HG03342 (cell line): Measurements from ENCODE around the gene HIVEP2.

Source experiments
- ATAC-seq: cut with Tn5 transposase; IDR thresholded peaks from one replicate; pipeline ENCODE4 v1.9.1; 2021; ENCODE audit warnings: mild to moderate bottlenecking, moderate library complexity; ENCODE audit not compliant: unreplicated experiment

HIVEP2 gene

DNA sequence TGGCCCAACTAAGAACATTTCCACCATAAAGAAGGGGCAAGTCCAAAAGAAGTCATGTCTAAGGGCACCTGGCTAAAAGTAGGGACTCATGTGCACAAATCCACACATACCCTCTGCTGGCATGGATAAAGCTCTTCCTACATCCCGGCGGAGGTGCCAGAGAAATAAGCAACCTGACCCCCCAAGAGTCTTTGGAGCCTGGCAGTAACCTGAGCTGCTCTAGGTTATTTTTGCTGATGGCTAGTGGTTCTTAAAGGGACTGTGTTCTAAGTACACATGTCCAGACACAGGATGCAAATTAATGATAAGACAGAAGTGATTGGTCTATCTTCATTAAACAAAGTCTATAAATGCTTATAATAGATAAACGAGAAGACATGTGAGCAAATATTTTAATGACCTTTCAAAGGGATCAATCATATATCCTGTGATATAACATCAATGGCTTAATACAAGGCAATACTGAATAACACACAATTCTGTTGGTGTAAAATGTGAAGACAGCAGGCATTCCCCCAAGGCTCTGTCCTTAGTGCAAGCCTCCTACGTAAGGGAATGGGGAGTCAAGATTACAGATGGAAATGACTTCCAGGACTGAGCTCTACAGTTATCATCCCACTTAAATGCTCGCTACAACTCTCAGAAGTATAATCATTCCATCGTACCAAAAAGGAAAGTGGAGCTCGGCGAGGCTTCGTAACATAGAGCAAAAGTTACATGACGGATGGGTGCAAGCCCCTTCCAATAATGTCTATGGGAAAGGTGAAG, 52.5 kb downstream of the HIVEP2 start:
- ATAC-seq, result no peak

DNA sequence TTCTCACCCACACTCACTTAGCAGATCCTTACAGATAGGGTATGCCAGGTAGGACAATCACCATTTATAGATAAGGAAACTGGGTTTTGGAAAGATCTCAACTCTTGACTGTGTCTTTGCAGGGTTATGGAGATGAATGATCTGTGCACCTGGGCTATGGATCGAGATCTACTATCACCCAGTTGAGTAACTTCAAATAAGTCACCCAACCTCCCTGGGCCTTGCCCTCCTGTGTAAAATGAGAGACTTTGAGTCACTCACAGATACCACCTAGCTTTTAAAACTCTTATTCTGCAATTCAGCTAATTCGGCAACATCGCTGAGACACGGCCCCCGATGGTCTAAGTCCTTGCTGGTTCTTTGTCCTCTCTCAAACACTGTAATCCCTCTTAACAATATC, 53.5 kb downstream of the HIVEP2 start:
- ATAC-seq, result no peak

DNA sequence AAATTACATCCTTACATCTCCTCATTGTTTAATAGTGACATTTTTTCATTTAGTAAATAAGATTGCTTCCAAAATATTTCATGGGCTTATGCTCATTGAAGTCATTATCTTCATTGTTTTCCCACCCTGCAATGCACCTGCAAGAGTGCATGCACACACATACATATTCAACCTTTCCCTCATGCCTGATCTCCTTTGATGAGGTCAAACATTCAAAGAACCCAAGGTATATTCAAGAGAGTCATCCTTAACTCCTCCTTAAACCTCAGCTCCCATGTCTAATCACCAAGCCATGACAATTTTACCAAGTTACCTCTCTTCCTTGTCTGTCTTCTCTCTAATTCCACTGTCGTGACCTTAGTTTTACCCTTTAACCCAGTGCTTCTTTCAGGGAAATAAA, 56.5 kb downstream of the HIVEP2 start:
- no peak for ATAC-seq

DNA sequence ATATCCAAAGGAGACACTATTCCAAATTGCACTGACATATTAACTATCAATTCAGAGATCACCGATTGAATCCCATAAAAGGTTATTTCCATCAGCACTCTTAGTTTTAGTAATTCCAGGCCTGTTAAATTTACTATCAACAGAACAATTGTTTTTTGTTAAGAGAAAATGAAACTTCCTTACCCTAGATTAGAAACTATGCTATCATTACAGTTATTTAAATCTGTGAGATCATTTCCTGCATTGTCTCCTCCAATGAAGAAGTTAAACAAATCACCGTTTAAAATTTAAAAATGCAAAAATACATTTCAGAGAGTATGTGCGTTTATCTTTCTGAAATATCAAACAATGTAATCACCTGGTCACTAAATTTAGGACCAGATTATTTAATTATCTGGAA, 57.5 kb downstream of the HIVEP2 start:
- no peak for ATAC-seq

DNA sequence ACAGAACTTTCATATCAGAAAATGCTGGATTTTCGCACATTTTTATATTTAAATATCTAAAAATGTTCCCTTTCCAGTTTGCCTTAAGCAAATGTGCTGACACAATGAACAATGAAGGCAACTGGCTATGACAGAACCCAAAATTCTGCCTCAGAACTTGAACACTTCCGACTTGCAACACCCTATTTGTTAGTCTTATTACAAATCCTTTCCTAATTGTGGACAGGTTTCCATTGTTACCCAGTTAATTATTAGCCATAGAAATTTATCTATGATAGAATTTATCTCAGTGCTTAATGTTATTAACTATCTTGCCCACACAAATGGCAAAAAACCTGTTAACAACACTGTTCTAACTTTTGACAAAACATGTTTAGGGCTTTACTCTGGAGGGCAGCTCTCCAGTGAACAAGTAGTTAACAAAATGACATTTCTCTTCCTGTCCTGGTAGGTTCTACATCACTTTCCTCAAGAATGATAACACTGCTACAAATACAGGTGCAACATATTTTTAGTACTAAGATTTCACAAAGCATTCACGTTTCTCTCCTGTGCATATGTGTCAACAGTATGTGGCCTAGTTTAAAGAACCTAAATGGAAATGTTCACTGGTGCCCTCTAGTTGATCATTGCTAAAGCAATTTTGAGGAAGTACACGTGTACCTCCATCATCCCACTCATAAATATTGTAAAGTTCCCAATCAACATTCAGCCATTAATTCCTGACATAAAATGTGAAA, 58.4 kb downstream of the HIVEP2 start:
- ATAC-seq, result peak; percentile 73

DNA sequence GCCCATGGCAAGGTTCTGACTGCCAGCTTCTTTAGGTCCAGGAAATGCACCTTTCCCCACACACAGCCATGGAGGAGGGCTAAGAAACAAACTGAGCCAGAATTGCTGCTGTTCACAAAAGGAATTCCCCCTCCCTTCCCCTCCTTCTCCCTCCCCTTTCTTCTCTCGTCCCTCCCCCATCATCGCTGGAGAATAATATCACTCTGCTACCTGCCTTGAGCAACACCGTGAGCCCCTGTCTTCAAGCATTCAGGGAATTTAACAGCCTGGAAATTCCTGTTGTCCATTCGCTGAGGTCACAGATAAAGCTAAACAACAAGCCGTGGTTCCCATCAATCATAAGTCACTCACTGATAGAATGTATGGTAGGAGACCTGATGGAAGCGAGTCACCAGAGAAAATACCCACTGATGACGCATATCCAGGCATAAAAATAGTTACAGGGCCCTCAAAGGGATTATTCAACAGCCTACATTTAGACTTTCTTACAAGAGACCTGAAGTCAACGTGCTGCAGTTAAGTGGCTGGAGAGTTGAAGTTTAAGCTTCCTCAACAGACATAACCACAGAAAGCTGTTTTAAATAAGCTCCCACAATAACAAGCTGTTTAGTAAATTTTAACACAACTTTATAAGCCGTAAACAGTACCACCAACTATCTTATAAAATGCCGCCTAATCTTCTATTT, 59.7 kb downstream of the HIVEP2 start:
- ATAC-seq, result peak; percentile 72

DNA sequence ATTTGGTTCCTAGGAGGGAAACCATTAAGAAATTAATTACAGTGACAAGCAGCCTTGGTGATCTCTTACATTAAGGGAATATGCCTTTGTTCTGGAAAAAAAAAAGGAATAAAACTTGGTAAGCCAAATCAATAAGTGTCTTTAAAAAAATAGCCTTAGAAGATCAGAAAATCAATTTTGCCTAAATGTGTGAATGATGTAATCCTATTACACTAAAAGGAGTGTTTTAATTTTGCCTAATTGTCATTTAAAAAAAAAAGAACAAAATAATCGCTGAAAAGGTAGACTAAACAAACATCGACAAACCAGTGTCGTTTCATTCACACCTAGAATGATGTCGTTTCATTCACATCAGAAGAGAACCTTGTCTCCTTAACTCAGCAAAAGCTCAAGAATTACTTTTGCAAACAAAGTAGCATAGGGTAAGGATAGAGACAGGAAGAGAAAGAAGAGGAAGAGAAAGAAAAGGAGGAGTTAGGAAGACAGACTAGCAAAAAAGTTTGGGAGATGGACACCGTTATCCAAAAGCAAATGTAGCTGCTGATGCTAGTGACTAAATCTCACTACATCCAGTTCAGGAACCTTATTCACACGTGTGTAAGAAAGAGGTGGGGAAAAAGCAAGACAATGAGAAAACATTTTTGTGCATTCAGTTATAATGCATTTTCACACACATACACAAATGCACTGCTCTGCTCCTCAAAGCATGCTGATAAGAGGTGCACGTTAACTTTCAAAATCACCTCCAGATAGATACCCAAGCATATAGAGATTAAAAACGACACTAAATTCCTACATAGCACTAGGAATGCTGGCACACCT, 60.6 kb downstream of the HIVEP2 start:
- no peak for ATAC-seq

DNA sequence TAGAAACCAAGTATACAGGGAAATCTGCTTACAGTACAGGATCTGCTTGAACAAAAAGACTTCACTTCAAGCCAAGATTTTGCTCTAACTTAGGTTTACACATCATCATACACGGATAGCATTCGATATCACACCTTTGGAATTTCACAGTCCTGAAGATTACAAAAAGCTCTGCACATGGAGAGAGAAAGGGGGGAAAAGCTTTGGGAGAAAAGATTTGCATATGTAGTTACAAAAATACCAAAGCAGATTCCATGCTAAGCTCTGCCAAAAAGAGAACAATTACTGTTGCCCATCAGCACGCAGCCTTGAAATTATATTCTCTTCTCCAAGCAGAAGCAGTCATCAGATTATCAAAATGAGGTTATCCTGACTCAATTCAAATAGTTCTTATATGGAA, 62.0 kb downstream of the HIVEP2 start:
- ATAC-seq, result no peak

DNA sequence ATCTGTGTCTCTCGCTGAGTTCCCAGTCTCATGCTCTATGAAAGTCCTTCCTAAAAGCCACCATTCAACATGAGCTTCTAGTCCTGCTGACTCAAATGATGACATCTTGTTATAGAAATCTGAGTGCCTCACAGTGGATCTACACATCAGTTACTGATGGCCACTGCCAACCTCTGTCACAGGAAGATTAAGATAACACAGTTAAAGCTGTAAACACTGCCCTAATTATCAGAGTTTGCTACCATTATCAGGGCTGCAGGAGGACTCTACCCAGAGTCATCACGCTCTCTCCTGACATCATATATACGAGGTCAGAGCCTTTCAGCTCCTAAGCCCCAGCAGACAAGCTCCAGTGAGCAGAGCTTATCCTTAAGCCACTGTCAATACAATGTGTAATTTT, 63.2 kb downstream of the HIVEP2 start:
- ATAC-seq, result no peak

DNA sequence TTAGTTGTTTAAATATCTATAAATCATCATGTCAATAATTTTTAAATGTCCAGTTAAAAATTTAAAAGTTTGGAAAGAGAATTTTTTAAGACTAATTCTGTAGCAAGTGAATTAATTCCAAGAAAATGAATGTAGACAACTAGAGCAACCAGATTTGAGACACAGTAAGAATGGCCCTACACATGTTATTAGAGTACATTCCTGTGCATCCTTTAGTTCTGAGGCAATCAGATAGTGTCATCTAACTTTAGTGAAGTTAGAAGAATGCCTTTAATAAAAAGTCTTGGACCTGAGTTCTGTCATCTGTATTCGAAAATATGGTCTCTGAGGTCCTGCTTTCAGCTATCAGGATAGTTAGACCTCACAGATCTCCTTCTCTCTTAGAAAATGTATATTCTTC, 63.7 kb downstream of the HIVEP2 start:
- ATAC-seq, result no peak

DNA sequence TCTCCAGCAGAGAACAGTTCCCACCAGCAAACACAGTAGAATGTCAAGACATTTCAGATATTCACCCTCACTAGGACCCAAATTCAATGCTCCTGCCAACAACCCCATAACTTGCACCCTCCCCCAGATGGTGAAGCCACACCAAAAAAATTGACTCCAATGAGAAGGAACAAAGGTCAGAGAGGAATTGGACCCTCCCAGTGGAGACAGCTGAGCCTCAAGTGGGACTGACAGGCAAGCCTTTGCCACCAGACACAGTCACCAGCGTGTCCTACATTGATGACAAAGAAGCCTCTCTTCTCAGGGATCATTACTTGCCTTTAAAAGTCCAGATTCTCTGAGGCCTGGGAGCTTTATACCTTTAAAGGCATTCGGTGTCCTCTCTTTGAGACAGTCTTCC, 64.8 kb downstream of the HIVEP2 start:
- ATAC-seq, result no peak

DNA sequence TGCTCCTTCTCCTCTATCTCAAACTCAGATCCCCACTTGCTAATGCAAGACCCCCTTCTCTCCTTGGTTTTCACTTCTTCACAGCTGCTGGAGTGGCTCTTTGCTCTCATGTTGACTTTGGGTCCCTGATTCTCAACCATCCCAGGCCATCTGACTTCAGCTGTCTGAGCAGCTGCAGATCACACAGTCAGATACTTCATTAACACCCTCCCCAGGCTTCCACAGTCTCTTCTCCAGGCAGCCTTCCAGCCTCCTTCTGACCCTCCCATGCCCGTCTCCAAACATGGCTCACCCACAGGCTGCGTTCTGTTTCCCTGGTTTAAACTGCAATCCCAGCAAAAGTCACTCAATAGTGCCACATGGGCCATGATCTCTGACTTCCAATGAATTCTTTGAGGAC, 65.4 kb downstream of the HIVEP2 start:
- ATAC-seq, result no peak

DNA sequence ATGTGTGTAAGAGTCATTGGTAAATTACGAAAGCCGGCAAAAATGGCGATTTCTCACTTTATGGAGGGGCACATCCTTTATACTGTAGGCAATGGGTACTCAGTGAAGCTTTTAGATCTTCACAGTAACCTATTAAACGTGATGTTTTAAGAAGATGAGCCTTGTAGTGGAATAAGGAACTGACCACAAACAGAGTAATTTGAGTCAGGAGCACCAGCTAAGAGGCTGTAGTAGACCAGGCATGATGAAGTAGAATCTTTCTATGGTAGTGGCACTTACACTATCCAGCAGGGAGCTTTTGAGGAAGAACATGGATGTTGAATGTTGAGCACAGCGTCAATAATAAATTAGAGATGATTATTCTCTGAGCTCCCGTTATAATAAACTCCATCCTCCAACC, 65.9 kb downstream of the HIVEP2 start:
- ATAC-seq, result no peak

DNA sequence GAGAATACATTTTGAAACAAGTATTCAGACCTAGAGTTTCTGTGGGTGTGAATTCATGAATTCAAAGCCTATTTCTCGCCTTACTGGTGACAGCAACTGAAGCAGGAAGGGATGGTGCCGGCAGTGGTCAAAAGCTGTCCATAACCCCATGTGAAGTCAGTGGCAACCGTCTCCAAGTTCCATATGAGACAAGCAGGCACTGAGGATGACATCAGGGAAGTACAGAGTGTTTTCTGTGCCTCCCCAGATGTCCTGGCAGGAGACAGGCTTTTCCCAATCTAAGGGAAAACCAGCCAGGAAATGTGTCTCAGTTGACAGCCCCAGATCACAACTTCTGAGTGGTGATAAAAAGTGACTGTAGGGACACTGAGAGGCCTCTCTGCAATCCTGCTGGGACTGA, 66.6 kb downstream of the HIVEP2 start:
- ATAC-seq, result no peak

DNA sequence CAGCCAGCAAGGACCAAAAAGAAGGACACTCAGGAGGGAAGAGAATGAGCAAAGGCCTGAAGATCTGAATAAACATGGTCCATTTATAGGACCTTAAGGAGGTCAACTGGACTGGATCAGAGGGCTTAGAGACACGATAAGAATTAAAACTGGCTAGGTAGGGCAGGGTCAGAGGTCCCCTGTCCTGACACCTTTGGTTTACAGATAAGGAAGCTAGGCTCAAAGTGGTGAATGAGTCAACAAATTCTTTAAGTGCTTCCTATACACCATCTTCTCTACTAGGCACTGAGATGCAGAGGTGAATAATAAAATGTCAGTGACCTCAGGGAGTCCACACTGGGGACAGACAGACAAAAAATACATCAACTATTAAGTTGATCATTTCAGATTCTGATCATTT, 70.3 kb downstream of the HIVEP2 start:
- no peak for ATAC-seq

DNA sequence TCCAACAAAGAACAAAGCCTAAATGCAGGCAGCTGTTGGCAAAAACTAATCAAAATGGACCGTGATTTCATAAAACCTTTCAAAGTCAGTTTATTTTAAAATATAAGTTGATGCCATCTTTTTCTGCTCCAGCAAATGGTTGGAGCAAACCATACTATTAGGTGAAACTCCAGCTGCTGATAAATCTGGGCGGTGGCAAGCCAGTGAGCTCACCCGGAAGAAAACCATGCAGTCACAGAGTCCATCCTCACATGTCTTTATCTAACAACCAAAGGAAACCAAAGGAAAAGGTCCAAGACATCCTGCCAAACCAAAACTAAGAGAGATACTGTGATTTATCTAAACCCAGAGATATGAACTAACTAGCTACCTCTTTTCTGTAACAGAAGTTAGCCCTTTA, 72.6 kb downstream of the HIVEP2 start:
- no peak for ATAC-seq

DNA sequence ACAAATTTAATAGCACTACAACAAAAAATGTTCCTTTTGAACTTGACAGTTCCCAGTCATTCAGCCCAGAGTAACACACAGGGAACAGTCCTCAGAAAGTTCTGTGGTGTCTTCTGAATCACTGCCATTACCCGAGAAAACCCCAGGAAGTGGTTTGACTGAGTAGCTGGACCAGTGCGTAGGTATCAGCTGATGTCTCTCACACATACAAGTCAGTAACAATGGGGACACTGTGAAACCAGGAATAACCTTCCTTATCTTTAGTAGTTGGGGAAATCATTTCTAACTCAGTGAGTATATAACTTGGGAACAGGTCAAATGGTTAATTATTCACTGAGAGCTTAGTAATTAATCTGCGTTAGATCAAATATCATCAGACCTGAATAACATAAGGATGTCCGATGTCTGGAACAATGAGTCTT, 73.1 kb downstream of the HIVEP2 start:
- peak; percentile 83 for ATAC-seq

DNA sequence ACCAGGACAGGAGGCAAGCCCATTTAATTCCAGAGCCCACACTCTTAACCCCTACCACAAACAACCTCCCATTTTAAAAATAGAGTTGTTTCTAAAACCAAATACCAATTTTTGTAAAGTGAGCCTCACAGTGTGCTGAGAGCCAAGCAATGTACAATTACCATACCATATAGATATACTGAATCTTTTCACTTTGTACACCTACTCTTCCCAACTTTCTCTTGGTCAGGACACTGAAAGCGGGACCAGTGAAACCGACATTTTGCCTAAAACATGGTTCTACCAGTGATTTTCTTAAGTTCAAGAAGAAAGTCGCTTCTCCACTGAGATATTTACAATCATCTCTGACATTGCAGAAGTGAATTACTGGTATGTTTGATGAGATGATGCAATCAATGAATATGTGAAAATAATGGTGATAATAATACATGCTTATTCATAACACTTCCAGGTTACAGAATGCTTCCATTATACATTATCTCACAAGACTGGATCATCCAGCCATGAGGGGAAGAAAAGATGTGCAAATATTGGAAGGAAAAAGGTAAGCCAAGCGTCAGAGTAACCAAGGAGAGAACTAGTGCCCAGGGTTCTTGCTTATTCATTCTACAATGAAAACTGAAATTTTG, 74.1 kb downstream of the HIVEP2 start:
- no peak for ATAC-seq

DNA sequence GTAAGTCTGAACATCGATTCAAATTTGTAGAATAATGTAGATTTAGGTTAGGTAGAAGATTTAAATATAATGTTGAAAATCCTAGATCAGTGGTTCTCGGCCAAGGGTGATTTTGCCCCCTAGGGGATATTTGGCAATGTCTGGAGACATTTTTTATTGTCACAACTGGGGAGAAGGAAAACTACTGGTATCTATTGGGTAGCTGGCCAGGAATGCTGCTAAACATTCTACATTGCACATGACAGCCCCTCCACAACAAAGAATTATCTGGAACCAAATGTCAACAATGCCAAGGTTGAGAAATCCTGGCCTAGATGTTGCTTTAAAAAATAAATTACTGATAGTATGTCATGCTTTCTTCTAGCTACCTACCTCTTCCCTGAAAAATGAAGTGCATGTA, 76.1 kb downstream of the HIVEP2 start:
- ATAC-seq, result no peak

DNA sequence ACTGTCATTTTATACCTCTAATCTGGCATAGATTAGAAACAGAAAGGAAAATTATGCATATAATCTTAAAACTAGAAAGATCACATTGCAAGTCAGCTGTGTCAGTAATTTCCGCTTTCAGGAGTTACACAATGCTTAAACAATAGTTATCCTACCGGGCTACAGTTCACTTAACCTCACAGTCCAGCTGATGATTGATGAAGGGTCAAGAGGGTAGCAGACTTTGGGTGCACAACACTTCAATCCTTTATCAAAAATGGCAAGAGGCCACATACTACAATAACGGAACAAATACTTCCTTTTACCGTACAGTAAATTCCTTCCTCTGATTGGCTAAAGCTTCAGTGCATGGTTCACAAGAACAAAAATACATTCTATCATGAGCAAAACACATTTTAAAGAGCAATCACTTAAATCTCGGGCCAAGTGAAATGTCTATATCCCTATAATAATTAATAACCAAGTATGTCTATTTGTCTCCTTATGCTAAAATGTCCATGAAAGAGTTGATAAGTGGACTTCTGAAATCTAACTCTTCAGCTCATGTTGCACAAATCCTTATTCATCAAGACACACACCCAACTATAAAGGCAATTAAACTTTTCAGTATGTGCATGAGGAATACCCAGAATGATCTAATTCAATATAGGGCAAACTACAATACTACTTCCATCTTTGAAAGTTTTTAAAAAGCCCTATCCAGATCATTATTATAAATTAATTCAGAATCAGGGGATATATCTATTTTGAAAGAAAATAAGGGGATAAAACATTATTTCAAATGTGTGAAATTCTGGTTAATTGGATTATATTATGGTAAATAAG, 76.8 kb downstream of the HIVEP2 start:
- ATAC-seq, result peak; percentile 50
